WTC11 (cell line): ENCODE measurements around the gene TMEM225B. TPM values are rescaled to one million over a fixed set of nuclear protein-coding genes. Genes with fewer than 3 reads are reported as not detected.

ENCODE experiments used
- ATAC-seq: fragments of 200-7000 bp; cut with Tn5 transposase; 2 replicates; pipeline ENCODE4 v1.10.0; 2021; ENCODE audit warnings: mild to moderate bottlenecking, moderate library complexity
- CTCF ChIA-PET: fragments of 300-600 bp; sonication (Branson Sonifier 250); formaldehyde crosslinking; loops from one replicate; lab custom pipeline; 2021; ENCODE audit warnings: antibody characterized with exemption; lab: Charles Lee
- POLR2A ChIA-PET: fragments of 350-600 bp; sonication (Branson Sonifier 250); formaldehyde crosslinking; loops from one replicate; lab custom pipeline; 2021; ENCODE audit warnings: antibody characterized with exemption; lab: Charles Lee
- DNase-seq: peaks from one replicate; pipeline ENCODE4 v3.0.0; 2021; ENCODE audit warnings: low spot score
- H3K27ac Mint-ChIP-seq: 2 replicates; pipeline ENCODE4 v1.8.0; 2021; ENCODE audit warnings: mixed read lengths
- H3K27me3 Mint-ChIP-seq: 2 replicates; pipeline ENCODE4 v1.8.0; 2021; ENCODE audit warnings: low read depth, mild to moderate bottlenecking, moderate library complexity, mixed read lengths
- H3K36me3 Mint-ChIP-seq: 2 replicates; pipeline ENCODE4 v1.8.0; 2021; ENCODE audit warnings: mixed read lengths
- H3K4me1 Mint-ChIP-seq: 2 replicates; pipeline ENCODE4 v1.8.0; 2022; ENCODE audit warnings: mixed read lengths
- H3K4me3 Mint-ChIP-seq: 2 replicates; pipeline ENCODE4 v1.8.0; 2021; ENCODE audit warnings: mild to moderate bottlenecking, moderate library complexity, mixed read lengths
- H3K9me3 Mint-ChIP-seq: 2 replicates; pipeline ENCODE4 v1.8.0; 2021; ENCODE audit warnings: mixed read lengths
- AR ChIP-seq: fragments of 250-450 bp; sonication (Bioruptor Pico); IDR thresholded peaks from 2 replicates; pipeline ENCODE4 v1.9.0; 2021; ENCODE audit warnings: mild to moderate bottlenecking
- CTCF ChIP-seq: fragments of 200-600 bp; IDR thresholded peaks from 2 replicates; pipeline ENCODE4 v1.8.0; 2022; ENCODE audit warnings: antibody characterized with exemption
- ERG ChIP-seq: fragments of 250-450 bp; sonication (Bioruptor Pico); IDR thresholded peaks from 2 replicates; pipeline ENCODE4 v1.8.0; 2021; ENCODE audit warnings: mild to moderate bottlenecking
- ESRRA ChIP-seq: sonication (generic); formaldehyde crosslinking; IDR thresholded peaks from 2 replicates; pipeline ENCODE4 v1.8.1; 2022; ENCODE audit warnings: mild to moderate bottlenecking, missing genetic modification reagents, borderline replicate concordance
- JAZF1 ChIP-seq: fragments of 250-450 bp; sonication (Bioruptor Pico); IDR thresholded peaks from 2 replicates; pipeline ENCODE4 v1.9.0; 2021; ENCODE audit warnings: moderate library complexity, mild to moderate bottlenecking, inconsistent platforms
- MLX ChIP-seq: sonication (generic); formaldehyde crosslinking; IDR thresholded peaks from 2 replicates; pipeline ENCODE4 v1.8.1; 2023; ENCODE audit warnings: mild to moderate bottlenecking, missing genetic modification reagents, moderate library complexity
- MXD4 ChIP-seq: fragments of 250-450 bp; sonication (Bioruptor Pico); IDR thresholded peaks from 2 replicates; pipeline ENCODE4 v1.8.0; 2021; ENCODE audit warnings: mild to moderate bottlenecking, moderate library complexity, borderline replicate concordance
- MYBL2 ChIP-seq: sonication (generic); formaldehyde crosslinking; IDR thresholded peaks from 2 replicates; pipeline ENCODE4 v1.8.1; 2023; ENCODE audit warnings: mild to moderate bottlenecking, moderate library complexity, missing genetic modification reagents
- OVOL2 ChIP-seq: fragments of 250-450 bp; sonication (Bioruptor Pico); IDR thresholded peaks from 2 replicates; pipeline ENCODE4 v1.9.0; 2021; ENCODE audit warnings: mild to moderate bottlenecking, borderline replicate concordance
- PRDM15 ChIP-seq: sonication (generic); formaldehyde crosslinking; IDR thresholded peaks from 2 replicates; pipeline ENCODE4 v1.8.0; 2022; ENCODE audit warnings: missing genetic modification reagents
- RELA ChIP-seq: sonication (generic); formaldehyde crosslinking; IDR thresholded peaks from 2 replicates; pipeline ENCODE4 v1.8.1; 2022; ENCODE audit warnings: missing genetic modification reagents, mild to moderate bottlenecking, borderline replicate concordance
- SMAD3 ChIP-seq: sonication (generic); formaldehyde crosslinking; IDR thresholded peaks from 2 replicates; pipeline ENCODE4 v1.8.0; 2022; ENCODE audit warnings: missing genetic modification reagents, mild to moderate bottlenecking, borderline replicate concordance
- TCF7 ChIP-seq: sonication (generic); formaldehyde crosslinking; IDR thresholded peaks from 2 replicates; pipeline ENCODE4 v1.8.0; 2022; ENCODE audit warnings: mild to moderate bottlenecking, low read depth, missing genetic modification reagents, moderate library complexity
- TEAD4 ChIP-seq: sonication (generic); formaldehyde crosslinking; IDR thresholded peaks from 2 replicates; pipeline ENCODE4 v1.8.0; 2022; ENCODE audit warnings: mild to moderate bottlenecking, missing genetic modification reagents
- ZBTB21 ChIP-seq: sonication (generic); formaldehyde crosslinking; IDR thresholded peaks from 2 replicates; pipeline ENCODE4 v1.8.1; 2023; ENCODE audit warnings: mild to moderate bottlenecking, missing genetic modification reagents, borderline replicate concordance
- ZNF263 ChIP-seq: sonication (generic); formaldehyde crosslinking; IDR thresholded peaks from 2 replicates; pipeline ENCODE4 v1.8.1; 2022; ENCODE audit warnings: low read depth, mild to moderate bottlenecking, moderate library complexity, missing genetic modification reagents
- ZNF416 ChIP-seq: fragments of 250-450 bp; sonication (Bioruptor Pico); IDR thresholded peaks from 2 replicates; pipeline ENCODE4 v1.9.0; 2021; ENCODE audit warnings: mild to moderate bottlenecking, inconsistent platforms
- ZNF532 ChIP-seq: fragments of 250-450 bp; sonication (Bioruptor Pico); IDR thresholded peaks from 2 replicates; pipeline ENCODE4 v1.9.0; 2021; ENCODE audit warnings: mild to moderate bottlenecking, borderline replicate concordance
- ZNF671 ChIP-seq: fragments of 250-450 bp; sonication (Bioruptor Pico); IDR thresholded peaks from 2 replicates; pipeline ENCODE4 v1.8.0; 2021; ENCODE audit warnings: mild to moderate bottlenecking
- ZSCAN18 ChIP-seq: fragments of 250-450 bp; sonication (Bioruptor Pico); IDR thresholded peaks from 2 replicates; pipeline ENCODE4 v2.1.2; 2022; ENCODE audit warnings: mild to moderate bottlenecking, moderate library complexity
- total RNA-seq: library from RNA; stranded (reverse); gene quantifications from 3 replicates; pipeline ENCODE4 v1.2.3, GENCODE V29; 2021

Gene TMEM225B
- total RNA-seq, 1 experiment from 2014 or later = 0.81 TPM

- peak overlapping the region; percentile 29 for H3K27ac Mint-ChIP-seq
- peaks cover 21% of the 10 kb centered on the region for H3K36me3 Mint-ChIP-seq
- H3K9me3 Mint-ChIP-seq = no peaks in the 10 kb centered on the region
- TF ChIP-seq MLX (CRISPR knock-in tag) (no peak), RELA (no peak), PRDM15 (CRISPR knock-in tag) (no peak), CTCF (no peak), JAZF1 (CRISPR knock-in tag) (no peak), ZNF263 (CRISPR knock-in tag) (no peak), ZBTB21 (no peak), SMAD3 (CRISPR knock-in tag) (no peak), ZNF671 (no peak), AR (CRISPR knock-in tag) (no peak), TEAD4 (CRISPR knock-in tag) (no peak), ERG (CRISPR knock-in tag) (no peak), MXD4 (CRISPR knock-in tag) (no peak), TCF7 (CRISPR knock-in tag) (no peak), ZNF532 (CRISPR knock-in tag) (no peak), ZSCAN18 (CRISPR knock-in tag) (no peak), ESRRA (no peak), OVOL2 (CRISPR knock-in tag) (no peak), ZNF416 (CRISPR knock-in tag) (no peak), MYBL2 (no peak)
- no peaks in the 10 kb centered on the region for H3K27me3 Mint-ChIP-seq
- POLR2A ChIA-PET = interaction anchor here (2.6 kb wide), 1 partner anchor 57 kb away, joined by 8 read pairs; the partner anchor contains the start of gene ZNF394
- H3K4me1 Mint-ChIP-seq = peaks cover 11% of the 10 kb centered on the region
- DNase-seq = no peak
- no peak for ATAC-seq
- CTCF ChIA-PET = interaction anchor here (3.3 to 3.7 kb wide), 2 partner anchors 32 to 59 kb away, joined by 15 to 16 read pairs; partner anchors contain the start of gene ZSCAN25
- peak overlapping the region; percentile 98 for H3K4me3 Mint-ChIP-seq
Measured at GRCh38 chr7:99557196-99557607, 40.9 kb upstream of the TMEM225B start.
